Measurements from ENCODE around the gene TNFAIP8L1. TPM values are rescaled to one million over a fixed set of nuclear protein-coding genes. Genes with fewer than 3 reads are reported as not detected.

The TNFAIP8L1 gene
- total and polyA plus RNA-seq, 2 donors from 2014 or later, result 11.5 to 16.0 TPM

- FAIRE-seq (no peak), DNase-seq (peak; percentile 90 to 98 (median 95))
- intact Hi-C loops (cut with DNase I), result no loop called here
- H3K4me1 ChIP-seq (ENCODE audit: control insufficient read depth in 2 of 3, insufficient read depth in 2 of 3, low read depth in 1 of 3, low read length in 3 of 3), result peaks cover 0 to 5% (median 5%) of the 10 kb centered on the region in 3 donors
- TF ChIP-seq, protein P1, sequence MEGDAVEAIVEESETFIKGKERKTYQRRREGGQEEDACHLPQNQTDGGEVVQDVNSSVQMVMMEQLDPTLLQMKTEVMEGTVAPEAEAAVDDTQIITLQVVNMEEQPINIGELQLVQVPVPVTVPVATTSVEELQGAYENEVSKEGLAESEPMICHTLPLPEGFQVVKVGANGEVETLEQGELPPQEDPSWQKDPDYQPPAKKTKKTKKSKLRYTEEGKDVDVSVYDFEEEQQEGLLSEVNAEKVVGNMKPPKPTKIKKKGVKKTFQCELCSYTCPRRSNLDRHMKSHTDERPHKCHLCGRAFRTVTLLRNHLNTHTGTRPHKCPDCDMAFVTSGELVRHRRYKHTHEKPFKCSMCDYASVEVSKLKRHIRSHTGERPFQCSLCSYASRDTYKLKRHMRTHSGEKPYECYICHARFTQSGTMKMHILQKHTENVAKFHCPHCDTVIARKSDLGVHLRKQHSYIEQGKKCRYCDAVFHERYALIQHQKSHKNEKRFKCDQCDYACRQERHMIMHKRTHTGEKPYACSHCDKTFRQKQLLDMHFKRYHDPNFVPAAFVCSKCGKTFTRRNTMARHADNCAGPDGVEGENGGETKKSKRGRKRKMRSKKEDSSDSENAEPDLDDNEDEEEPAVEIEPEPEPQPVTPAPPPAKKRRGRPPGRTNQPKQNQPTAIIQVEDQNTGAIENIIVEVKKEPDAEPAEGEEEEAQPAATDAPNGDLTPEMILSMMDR (IDR thresholded peaks at IDR 0.05; ENCODE audit: borderline replicate concordance, extremely low read depth, insufficient read depth), result no peak
- H3K27ac ChIP-seq (ENCODE audit: low read depth in 2 of 2, low read length in 2 of 2), result peak within 1 kb of the TSS; percentile 71 to 72
- H3K9me3 ChIP-seq (ENCODE audit: control insufficient read depth in 2 of 3, insufficient read depth in 1 of 3, low read length in 3 of 3), result no peaks in the 10 kb centered on the region
- H3K27me3 ChIP-seq (ENCODE audit: control insufficient read depth, insufficient read depth, low read length), result no peaks in the 10 kb centered on the region
- peak within 1 kb of the TSS; percentile 16 to 88 (median 53) for H3K9ac ChIP-seq (ENCODE audit: low read length in 3 of 3)
- H3K4me3 ChIP-seq (ENCODE audit: low read length in 3 of 3), result peak within 1 kb of the TSS; percentile 80 to 88 (median 88)
- H3K36me3 ChIP-seq (ENCODE audit: control insufficient read depth in 2 of 3, insufficient read depth in 3 of 3, low read length in 3 of 3), result peaks cover 2 to 12% (median 3%) of the 10 kb centered on the region in 3 donors
Observed at GRCh38 chr19:4669723-4670480, 30.6 kb downstream of the TNFAIP8L1 start, which contains the start of gene MYDGF. TSS of gene MYDGF (minus strand) at chr19:4670342. CDS start at chr19:4670334, 8 bp downstream.

DNA sequence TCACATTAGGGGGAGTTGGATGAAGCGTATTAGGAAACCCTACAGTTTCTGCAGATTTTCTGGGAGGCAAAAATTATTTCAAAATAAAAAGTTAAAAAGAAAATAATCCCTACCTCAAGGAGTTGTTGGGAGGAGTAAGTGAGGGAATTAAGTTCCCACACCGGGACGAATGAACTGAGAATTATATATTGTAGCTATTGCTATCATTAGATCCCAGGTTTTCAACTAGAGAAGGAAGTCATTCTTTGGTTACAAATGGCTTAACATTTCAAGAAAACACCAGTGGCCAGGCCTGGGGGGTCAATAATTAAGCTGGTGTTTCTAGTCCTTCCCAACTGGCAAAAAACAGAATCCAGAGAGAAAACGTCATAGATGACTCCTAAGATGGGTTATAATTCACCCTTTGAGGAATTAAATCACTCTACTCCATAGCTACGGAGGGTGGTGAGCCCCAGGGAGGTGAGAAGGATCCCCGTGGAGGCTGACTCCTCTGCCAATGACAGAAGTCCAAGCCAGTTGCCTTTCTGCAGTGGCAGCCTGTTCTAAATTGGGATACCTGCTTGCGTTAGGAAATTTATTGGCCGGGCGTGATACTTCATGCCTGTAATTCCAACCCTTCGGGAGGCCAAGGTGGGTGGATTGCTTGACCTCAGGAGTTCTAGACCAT lies 32.0 kb downstream of the TNFAIP8L1 start:
- no peak for FAIRE-seq
- H3K27ac ChIP-seq (ENCODE audit: low read depth in 2 of 2, low read length in 2 of 2), result no peak overlapping the region
- TF ChIP-seq, protein P1 (IDR thresholded peaks at IDR 0.05; ENCODE audit: borderline replicate concordance, extremely low read depth, insufficient read depth), result no peak
- DNase-seq, result no peak
- no peak overlapping the region for H3K9ac ChIP-seq (ENCODE audit: low read length in 3 of 3)
- no peak overlapping the region for H3K4me3 ChIP-seq (ENCODE audit: low read length in 3 of 3)
- H3K9me3 ChIP-seq (ENCODE audit: control insufficient read depth in 2 of 3, insufficient read depth in 1 of 3, low read length in 3 of 3), result no peaks in the 10 kb centered on the region
- no peaks in the 10 kb centered on the region for H3K27me3 ChIP-seq (ENCODE audit: control insufficient read depth, insufficient read depth, low read length)
- peaks cover 0 to 5% (median 5%) of the 10 kb centered on the region in 3 donors for H3K4me1 ChIP-seq (ENCODE audit: control insufficient read depth in 2 of 3, insufficient read depth in 2 of 3, low read depth in 1 of 3, low read length in 3 of 3)
- intact Hi-C loops (cut with DNase I), result no loop called here
- H3K36me3 ChIP-seq (ENCODE audit: control insufficient read depth in 2 of 3, insufficient read depth in 3 of 3, low read length in 3 of 3), result peaks cover 2 to 12% (median 3%) of the 10 kb centered on the region in 3 donors

DNA sequence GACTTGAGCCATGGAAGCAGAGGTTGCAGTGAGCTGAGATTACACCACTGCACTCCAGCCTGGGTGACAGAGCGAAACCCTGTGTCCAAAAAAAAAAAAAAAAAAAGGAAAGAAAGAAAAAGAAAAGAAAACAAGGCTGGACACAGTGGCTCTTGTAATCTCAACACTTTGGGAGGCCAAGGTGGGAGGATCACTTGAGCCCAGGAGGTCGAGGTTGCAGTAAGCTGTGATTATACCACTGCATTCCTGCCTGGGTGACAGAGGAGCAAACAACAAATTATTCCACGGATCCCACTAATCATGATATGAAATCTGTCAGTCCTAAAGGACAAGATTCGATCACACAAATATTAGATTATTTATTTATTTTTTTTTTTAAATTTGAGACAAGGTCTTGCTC lies 33.9 kb downstream of the TNFAIP8L1 start:
- TF ChIP-seq, protein P1 (IDR thresholded peaks at IDR 0.05; ENCODE audit: borderline replicate concordance, extremely low read depth, insufficient read depth), result no peak
- H3K27me3 ChIP-seq (ENCODE audit: control insufficient read depth, insufficient read depth, low read length), result no peaks in the 10 kb centered on the region
- peaks cover 0 to 5% (median 5%) of the 10 kb centered on the region in 3 donors for H3K4me1 ChIP-seq (ENCODE audit: control insufficient read depth in 2 of 3, insufficient read depth in 2 of 3, low read depth in 1 of 3, low read length in 3 of 3)
- intact Hi-C loops (cut with DNase I), result no loop called here
- DNase-seq (no peak), FAIRE-seq (no peak)
- no peak overlapping the region for H3K27ac ChIP-seq (ENCODE audit: low read depth in 2 of 2, low read length in 2 of 2)
- H3K9me3 ChIP-seq (ENCODE audit: control insufficient read depth in 2 of 3, insufficient read depth in 1 of 3, low read length in 3 of 3), result no peaks in the 10 kb centered on the region
- H3K36me3 ChIP-seq (ENCODE audit: control insufficient read depth in 2 of 3, insufficient read depth in 3 of 3, low read length in 3 of 3), result peaks cover 0 to 4% (median 2%) of the 10 kb centered on the region in 3 donors
- H3K9ac ChIP-seq (ENCODE audit: low read length in 3 of 3), result no peak overlapping the region
- no peak overlapping the region for H3K4me3 ChIP-seq (ENCODE audit: low read length in 3 of 3)

Data from kidney (tissue), 14 donors.